ENCODE results near the gene AGPAT4.
"Not testable (repeated sequence)": the region's sequence is repeated elsewhere in the genome, so short reads cannot be mapped to it uniquely, and the experiment has no call there.

The AGPAT4 gene

DNA sequence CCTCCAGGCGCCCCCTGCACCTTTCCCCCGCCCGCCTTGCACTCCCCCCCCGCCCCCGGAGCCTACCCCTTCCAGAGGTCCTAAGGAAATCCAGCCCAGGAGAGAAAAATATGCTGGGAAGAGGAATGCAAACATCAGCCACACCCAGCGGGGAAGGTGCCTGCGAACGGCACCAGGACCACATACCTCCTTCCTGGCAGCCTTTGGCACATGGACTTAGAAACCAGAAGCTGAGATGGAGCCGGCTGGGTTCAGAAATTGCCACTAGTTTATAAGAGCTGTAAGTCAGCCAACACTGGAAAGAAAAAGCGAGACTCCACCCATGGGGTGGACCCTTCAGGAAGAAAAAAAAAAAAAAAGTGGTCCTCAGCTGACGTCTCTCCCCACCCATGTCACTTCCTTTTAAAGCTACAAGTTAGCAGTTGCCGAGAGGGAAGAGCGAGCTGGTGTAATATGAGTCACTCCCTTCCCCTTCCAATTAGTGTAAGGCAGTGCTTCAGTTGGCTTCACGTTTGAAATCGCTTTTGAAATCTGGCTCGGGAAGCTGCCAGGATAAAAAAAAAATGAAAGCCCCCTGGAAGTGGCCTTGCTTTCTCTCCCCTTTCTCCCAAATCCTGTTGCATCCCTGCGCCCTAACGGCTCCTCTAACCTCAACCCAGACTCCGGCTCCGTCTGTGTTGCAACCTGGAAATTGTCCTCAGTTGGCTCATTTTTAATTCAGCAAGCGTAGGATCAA is at the start of gene AGPAT4:
AGPAT4 (minus strand) TSS at position 310 of the 736 bp plus-strand sequence. CDS start 41,848 bp downstream, outside the sequence.
- peak within 1 kb of the TSS; percentile 63 to 86 (median 72) for H3K4me3 ChIP-seq (ENCODE audit: low read depth in 1 of 5, low read length in 5 of 5)
- H3K27ac ChIP-seq (ENCODE audit: low read depth, low read length) = peak within 1 kb of the TSS; percentile 48
- no peaks in the 10 kb centered on the region for H3K9me3 ChIP-seq (ENCODE audit: control insufficient read depth in 5 of 5, low read length in 5 of 5)
- H3K9ac ChIP-seq (ENCODE audit: low read length in 5 of 5) = peak within 1 kb of the TSS in 3 of 5 donors; percentile 31 to 72 (median 59)
- H3K36me3 ChIP-seq (ENCODE audit: control insufficient read depth in 5 of 5, insufficient read depth in 5 of 5, low read length in 5 of 5) = no peaks in the 10 kb centered on the region
- H3K27me3 ChIP-seq (ENCODE audit: control insufficient read depth in 5 of 5, insufficient read depth in 4 of 5, low read length in 5 of 5) = peaks cover 0 to 3% (median 0%) of the 10 kb centered on the region in 5 donors
- H3K4me1 ChIP-seq (ENCODE audit: control insufficient read depth in 5 of 5, insufficient read depth in 5 of 5, low read length in 5 of 5) = peaks cover 0 to 18% (median 15%) of the 10 kb centered on the region in 5 donors

- Histone ChIP-seq H3K9me3 (ENCODE audit: control insufficient read depth in 5 of 5, low read length in 5 of 5) (no peaks in the 10 kb centered on the region), H3K36me3 (ENCODE audit: control insufficient read depth in 5 of 5, insufficient read depth in 5 of 5, low read length in 5 of 5) (no peaks in the 10 kb centered on the region), H3K27me3 (ENCODE audit: control insufficient read depth in 5 of 5, insufficient read depth in 4 of 5, low read length in 5 of 5) (no peaks in the 10 kb centered on the region), H3K4me3 (ENCODE audit: low read depth in 1 of 5, low read length in 5 of 5) (no peak overlapping the region), H3K9ac (ENCODE audit: low read length in 5 of 5) (no peak overlapping the region), H3K27ac (ENCODE audit: low read depth, low read length) (no peak overlapping the region), H3K4me1 (ENCODE audit: control insufficient read depth in 5 of 5, insufficient read depth in 5 of 5, low read length in 5 of 5) (no peaks in the 10 kb centered on the region)
Measured at GRCh38 chr6:161319231-161319630, 45.4 kb upstream of the AGPAT4 start.

DNA sequence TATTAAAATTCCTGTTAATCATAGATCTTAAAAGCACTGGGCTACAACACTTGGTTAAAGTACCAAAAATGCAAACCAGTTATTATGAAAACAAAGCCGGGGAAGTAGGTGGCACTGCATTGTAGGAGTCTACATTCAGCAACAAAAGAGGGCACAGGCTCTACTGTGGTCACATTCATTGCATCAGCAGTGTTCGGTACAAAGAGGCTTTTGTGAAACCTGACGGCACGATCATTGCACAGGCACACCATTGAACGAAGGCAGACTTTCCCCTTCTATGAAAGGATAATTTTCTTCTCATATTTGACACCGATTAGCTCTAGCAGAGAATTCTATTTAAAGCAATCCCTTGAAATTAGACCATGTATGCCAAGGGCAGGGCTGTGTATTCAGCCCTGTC is 44.6 kb upstream of the AGPAT4 start:
- Histone ChIP-seq H3K27ac (ENCODE audit: low read depth, low read length) (no peak overlapping the region), H3K27me3 (ENCODE audit: control insufficient read depth in 5 of 5, insufficient read depth in 4 of 5, low read length in 5 of 5) (no peaks in the 10 kb centered on the region), H3K36me3 (ENCODE audit: control insufficient read depth in 5 of 5, insufficient read depth in 5 of 5, low read length in 5 of 5) (no peaks in the 10 kb centered on the region), H3K9ac (ENCODE audit: low read length in 5 of 5) (no peak overlapping the region), H3K4me1 (ENCODE audit: control insufficient read depth in 5 of 5, insufficient read depth in 5 of 5, low read length in 5 of 5) (no peaks in the 10 kb centered on the region), H3K4me3 (ENCODE audit: low read depth in 1 of 5, low read length in 5 of 5) (no peak overlapping the region), H3K9me3 (ENCODE audit: control insufficient read depth in 5 of 5, low read length in 5 of 5) (no peaks in the 10 kb centered on the region)

DNA sequence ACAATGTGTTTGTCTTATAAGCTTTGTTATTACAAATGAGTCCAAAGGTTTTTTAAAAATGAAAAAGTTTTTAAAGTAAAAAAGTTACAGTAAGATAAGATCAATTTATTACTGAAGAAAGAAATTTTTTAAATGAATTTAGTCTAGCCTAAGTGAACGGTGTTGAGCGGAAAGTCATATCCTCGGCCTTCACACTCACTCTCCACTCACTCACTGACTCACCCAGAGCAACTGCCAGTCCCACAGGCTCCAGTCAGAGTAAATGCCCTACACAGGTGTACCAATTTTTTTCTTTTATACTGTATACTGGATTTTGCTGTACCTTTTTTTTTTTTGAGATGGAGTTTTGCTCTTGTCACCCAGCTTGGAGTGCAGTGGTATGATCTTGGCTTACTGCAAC is 42.7 kb upstream of the AGPAT4 start:
- Histone ChIP-seq H3K36me3 (ENCODE audit: control insufficient read depth in 5 of 5, insufficient read depth in 5 of 5, low read length in 5 of 5) (no peaks in the 10 kb centered on the region), H3K27me3 (ENCODE audit: control insufficient read depth in 5 of 5, insufficient read depth in 4 of 5, low read length in 5 of 5) (no peaks in the 10 kb centered on the region), H3K4me3 (ENCODE audit: low read depth in 1 of 5, low read length in 5 of 5) (no peak overlapping the region), H3K9me3 (ENCODE audit: control insufficient read depth in 5 of 5, low read length in 5 of 5) (no peaks in the 10 kb centered on the region), H3K27ac (ENCODE audit: low read depth, low read length) (no peak overlapping the region), H3K9ac (ENCODE audit: low read length in 5 of 5) (no peak overlapping the region), H3K4me1 (ENCODE audit: control insufficient read depth in 5 of 5, insufficient read depth in 5 of 5, low read length in 5 of 5) (no peaks in the 10 kb centered on the region)

DNA sequence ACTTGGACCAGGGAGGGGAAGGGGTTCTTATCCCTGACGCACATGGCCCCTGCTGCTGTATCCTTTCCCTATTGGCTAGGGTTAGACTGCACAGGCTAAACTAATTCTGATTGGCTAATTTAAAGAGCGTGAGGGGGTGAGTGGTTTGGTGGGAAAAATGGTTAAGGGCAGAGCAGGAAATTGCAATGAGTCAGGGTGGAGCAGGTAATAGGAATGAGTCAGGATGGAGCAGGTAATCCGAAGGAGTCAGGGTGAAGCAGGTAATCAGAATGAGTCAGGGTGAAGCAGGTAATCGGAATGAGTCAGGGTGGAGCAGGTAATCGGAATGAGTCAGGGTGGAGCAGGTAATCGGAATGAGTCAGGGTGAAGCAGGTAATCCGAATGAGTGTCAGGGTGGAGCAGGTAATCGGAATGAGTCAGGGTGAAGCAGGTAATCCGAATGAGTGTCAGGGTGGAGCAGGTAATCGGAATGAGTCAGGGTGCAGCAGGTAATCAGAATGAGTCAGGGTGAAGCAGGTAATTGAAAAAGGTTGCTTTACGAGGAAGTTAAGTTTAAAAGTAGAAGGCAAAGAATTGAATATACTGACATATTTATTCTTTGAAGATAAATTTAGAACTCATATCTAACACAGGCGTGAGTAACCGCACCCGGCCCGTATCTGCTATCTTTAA is 41.5 kb upstream of the AGPAT4 start:
- H3K36me3 ChIP-seq (ENCODE audit: control insufficient read depth in 5 of 5, insufficient read depth in 5 of 5, low read length in 5 of 5); H3K27me3 ChIP-seq (ENCODE audit: control insufficient read depth in 5 of 5, insufficient read depth in 4 of 5, low read length in 5 of 5); H3K4me3 ChIP-seq (ENCODE audit: low read depth in 1 of 5, low read length in 5 of 5); H3K9ac ChIP-seq (ENCODE audit: low read length in 5 of 5); H3K4me1 ChIP-seq (ENCODE audit: control insufficient read depth in 5 of 5, insufficient read depth in 5 of 5, low read length in 5 of 5); H3K9me3 ChIP-seq (ENCODE audit: control insufficient read depth in 5 of 5, low read length in 5 of 5); H3K27ac ChIP-seq (ENCODE audit: low read depth, low read length): not testable (repeated sequence)

DNA sequence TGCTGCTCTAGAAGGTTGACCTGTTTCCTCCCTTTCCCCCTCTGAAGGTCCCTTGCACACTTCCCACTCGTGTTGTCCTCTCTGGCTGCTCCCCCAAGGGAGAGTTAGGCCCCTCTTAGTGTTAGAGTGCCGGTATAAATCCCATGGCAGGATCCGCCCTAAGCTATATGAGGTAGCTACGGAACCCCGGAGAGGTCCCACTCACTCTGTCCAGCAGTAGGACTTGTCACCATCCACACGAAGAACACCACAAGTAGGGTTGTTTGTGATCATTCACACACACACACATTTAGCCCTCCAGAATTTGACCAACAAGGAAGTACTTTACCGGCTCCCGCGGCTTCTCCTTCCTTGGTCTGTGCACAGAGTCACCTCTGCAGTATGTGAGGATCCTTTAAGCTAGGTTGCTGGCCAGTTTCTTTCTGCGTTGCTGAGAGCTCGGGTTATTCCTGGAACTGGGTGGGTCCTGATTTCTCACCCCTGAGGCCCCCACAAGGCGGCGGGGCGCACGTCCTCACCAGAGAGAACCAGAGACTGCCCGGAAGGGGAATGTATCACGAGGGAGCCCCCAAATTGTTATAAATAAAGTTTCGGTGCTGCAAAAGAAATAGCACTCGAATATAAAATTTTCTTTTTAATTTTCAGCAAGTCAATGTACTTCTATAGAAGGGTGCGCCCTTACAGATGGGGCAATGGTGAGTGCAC is 40.8 kb upstream of the AGPAT4 start:
- not testable (repeated sequence) for H3K9ac ChIP-seq (ENCODE audit: low read length in 5 of 5); H3K4me1 ChIP-seq (ENCODE audit: control insufficient read depth in 5 of 5, insufficient read depth in 5 of 5, low read length in 5 of 5); H3K9me3 ChIP-seq (ENCODE audit: control insufficient read depth in 5 of 5, low read length in 5 of 5); H3K27ac ChIP-seq (ENCODE audit: low read depth, low read length); H3K4me3 ChIP-seq (ENCODE audit: low read depth in 1 of 5, low read length in 5 of 5); H3K27me3 ChIP-seq (ENCODE audit: control insufficient read depth in 5 of 5, insufficient read depth in 4 of 5, low read length in 5 of 5); H3K36me3 ChIP-seq (ENCODE audit: control insufficient read depth in 5 of 5, insufficient read depth in 5 of 5, low read length in 5 of 5)

- Histone ChIP-seq H3K27me3 (ENCODE audit: control insufficient read depth in 5 of 5, insufficient read depth in 4 of 5, low read length in 5 of 5) (no peaks in the 10 kb centered on the region), H3K4me3 (ENCODE audit: low read depth in 1 of 5, low read length in 5 of 5) (no peak overlapping the region), H3K9me3 (ENCODE audit: control insufficient read depth in 5 of 5, low read length in 5 of 5) (no peaks in the 10 kb centered on the region), H3K4me1 (ENCODE audit: control insufficient read depth in 5 of 5, insufficient read depth in 5 of 5, low read length in 5 of 5) (no peaks in the 10 kb centered on the region), H3K27ac (ENCODE audit: low read depth, low read length) (no peak overlapping the region), H3K36me3 (ENCODE audit: control insufficient read depth in 5 of 5, insufficient read depth in 5 of 5, low read length in 5 of 5) (no peaks in the 10 kb centered on the region), H3K9ac (ENCODE audit: low read length in 5 of 5) (no peak overlapping the region)
Measured at GRCh38 chr6:161313940-161314509, 40.2 kb upstream of the AGPAT4 start.

- H3K4me3 ChIP-seq (ENCODE audit: low read depth in 1 of 5, low read length in 5 of 5); H3K27ac ChIP-seq (ENCODE audit: low read depth, low read length); H3K36me3 ChIP-seq (ENCODE audit: control insufficient read depth in 5 of 5, insufficient read depth in 5 of 5, low read length in 5 of 5); H3K4me1 ChIP-seq (ENCODE audit: control insufficient read depth in 5 of 5, insufficient read depth in 5 of 5, low read length in 5 of 5); H3K9ac ChIP-seq (ENCODE audit: low read length in 5 of 5); H3K27me3 ChIP-seq (ENCODE audit: control insufficient read depth in 5 of 5, insufficient read depth in 4 of 5, low read length in 5 of 5); H3K9me3 ChIP-seq (ENCODE audit: control insufficient read depth in 5 of 5, low read length in 5 of 5): not testable (repeated sequence)
Measured at GRCh38 chr6:161313475-161313874, 39.6 kb upstream of the AGPAT4 start.

DNA sequence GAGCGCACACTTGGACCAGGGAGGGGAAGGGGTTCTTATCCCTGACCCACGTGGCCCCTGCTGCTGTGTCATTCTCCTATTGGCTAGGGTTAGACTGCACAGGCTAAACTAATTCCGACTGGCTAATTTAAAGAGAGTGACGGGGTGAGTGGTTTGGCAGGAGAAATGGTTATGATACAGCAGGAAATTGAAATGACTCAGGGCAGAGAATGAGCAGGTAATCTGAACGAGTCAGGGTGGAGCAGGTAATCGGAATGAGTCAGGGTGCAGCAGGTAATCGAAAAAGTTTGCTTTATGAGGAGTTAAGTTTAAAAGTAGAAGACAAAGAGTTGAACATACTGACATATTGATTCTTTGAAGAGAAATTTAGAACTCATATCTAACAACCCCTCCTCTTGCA is 35.9 kb upstream of the AGPAT4 start:
- not testable (repeated sequence) for H3K9me3 ChIP-seq (ENCODE audit: control insufficient read depth in 5 of 5, low read length in 5 of 5); H3K27me3 ChIP-seq (ENCODE audit: control insufficient read depth in 5 of 5, insufficient read depth in 4 of 5, low read length in 5 of 5); H3K27ac ChIP-seq (ENCODE audit: low read depth, low read length); H3K9ac ChIP-seq (ENCODE audit: low read length in 5 of 5); H3K36me3 ChIP-seq (ENCODE audit: control insufficient read depth in 5 of 5, insufficient read depth in 5 of 5, low read length in 5 of 5); H3K4me3 ChIP-seq (ENCODE audit: low read depth in 1 of 5, low read length in 5 of 5); H3K4me1 ChIP-seq (ENCODE audit: control insufficient read depth in 5 of 5, insufficient read depth in 5 of 5, low read length in 5 of 5)
